ENCODE results near the gene C14orf180.

DNA sequence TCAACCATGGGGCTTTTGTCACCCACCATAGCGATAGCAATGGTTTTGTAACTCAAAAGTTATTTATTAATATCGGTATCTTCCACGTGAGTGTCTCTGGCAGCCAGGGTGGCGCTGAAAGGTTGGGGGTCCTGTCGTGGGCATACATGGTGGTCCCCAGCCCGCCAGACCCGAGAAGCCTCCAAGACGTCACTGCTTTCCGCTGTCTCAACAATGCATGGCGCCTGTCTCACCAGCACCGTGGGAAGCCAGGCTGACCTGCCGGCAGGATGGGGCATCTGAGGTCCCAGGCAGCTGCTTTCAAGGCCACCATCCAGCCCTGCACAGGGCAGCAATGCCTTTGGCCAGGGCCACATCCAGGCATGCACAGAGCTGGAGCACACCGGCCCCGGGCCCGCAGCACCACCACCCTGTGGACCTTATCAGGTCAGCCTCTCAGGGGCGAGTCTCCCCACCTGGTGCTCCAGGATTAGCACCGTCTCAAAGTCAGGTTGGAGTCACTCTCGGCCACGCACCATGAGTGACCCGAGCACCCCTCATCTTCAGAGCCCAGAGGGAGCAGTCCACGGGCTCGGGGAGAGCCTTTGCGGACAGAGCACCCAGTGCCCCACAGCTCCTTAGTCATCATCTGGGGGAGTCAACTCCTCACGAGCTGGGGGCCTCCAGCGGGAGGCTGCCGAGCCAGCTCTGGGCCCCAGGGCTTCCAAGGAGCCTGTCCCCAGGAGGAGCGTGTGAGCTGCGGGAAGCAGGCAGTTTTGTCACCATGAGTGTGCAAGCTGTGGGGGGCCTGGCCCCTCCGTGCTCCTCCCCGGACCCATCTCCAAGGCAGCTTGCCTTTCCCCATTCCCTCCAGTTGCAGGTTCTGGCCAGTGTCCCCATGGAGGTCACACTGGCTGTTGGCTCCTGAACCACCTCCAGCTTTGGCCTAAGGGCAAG is 14.6 kb upstream of the C14orf180 start:
- TF ChIP-seq, protein P1, sequence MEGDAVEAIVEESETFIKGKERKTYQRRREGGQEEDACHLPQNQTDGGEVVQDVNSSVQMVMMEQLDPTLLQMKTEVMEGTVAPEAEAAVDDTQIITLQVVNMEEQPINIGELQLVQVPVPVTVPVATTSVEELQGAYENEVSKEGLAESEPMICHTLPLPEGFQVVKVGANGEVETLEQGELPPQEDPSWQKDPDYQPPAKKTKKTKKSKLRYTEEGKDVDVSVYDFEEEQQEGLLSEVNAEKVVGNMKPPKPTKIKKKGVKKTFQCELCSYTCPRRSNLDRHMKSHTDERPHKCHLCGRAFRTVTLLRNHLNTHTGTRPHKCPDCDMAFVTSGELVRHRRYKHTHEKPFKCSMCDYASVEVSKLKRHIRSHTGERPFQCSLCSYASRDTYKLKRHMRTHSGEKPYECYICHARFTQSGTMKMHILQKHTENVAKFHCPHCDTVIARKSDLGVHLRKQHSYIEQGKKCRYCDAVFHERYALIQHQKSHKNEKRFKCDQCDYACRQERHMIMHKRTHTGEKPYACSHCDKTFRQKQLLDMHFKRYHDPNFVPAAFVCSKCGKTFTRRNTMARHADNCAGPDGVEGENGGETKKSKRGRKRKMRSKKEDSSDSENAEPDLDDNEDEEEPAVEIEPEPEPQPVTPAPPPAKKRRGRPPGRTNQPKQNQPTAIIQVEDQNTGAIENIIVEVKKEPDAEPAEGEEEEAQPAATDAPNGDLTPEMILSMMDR (conservative IDR thresholded peaks at IDR 0.05; ENCODE audit: low read depth, low read length), result no peak
- TF ChIP-seq EZH2 (IDR thresholded peaks at IDR 0.05; ENCODE audit: borderline replicate concordance, low read depth, low read length, poor library complexity, severe bottlenecking), result no peak

Measured in A673 (cell line).